ENCODE measurements around the gene DOCK11. TPM values are rescaled to one million over a fixed set of nuclear protein-coding genes. Genes with fewer than 3 reads are reported as not detected.
"Not testable (repeated sequence)": the region's sequence is repeated elsewhere in the genome, so short reads cannot be mapped to it uniquely, and the experiment has no call there.

Gene DOCK11
- total RNA-seq, 4 donors from 2014 or later, result 62.1 to 156 (median 76.3) TPM

GRCh38 chrX:118706681-118707080 lies 211.1 kb downstream of the DOCK11 start:
- DNase-seq (ENCODE audit: low spot score) (no peak), ATAC-seq (ENCODE audit: low FRiP score) (no peak)
- no peak for TF ChIP-seq CTCF (IDR thresholded peaks at IDR 0.05)

- DNase-seq (ENCODE audit: low spot score) (no peak), ATAC-seq (ENCODE audit: low FRiP score) (no peak)
- TF ChIP-seq CTCF (IDR thresholded peaks at IDR 0.05), result no peak
Observed at GRCh38 chrX:118714521-118714920, 218.9 kb downstream of the DOCK11 start.

- ATAC-seq (ENCODE audit: low FRiP score); DNase-seq (ENCODE audit: low spot score): not testable (repeated sequence)
Observed at GRCh38 chrX:118715917-118716316, 220.3 kb downstream of the DOCK11 start.

GRCh38 chrX:118716833-118717232 lies 221.2 kb downstream of the DOCK11 start:
- not testable (repeated sequence) for ATAC-seq (ENCODE audit: low FRiP score); DNase-seq (ENCODE audit: low spot score)

- ATAC-seq (ENCODE audit: low FRiP score) (no peak), DNase-seq (ENCODE audit: low spot score) (no peak)
- no peak for TF ChIP-seq CTCF (IDR thresholded peaks at IDR 0.05)
Observed at GRCh38 chrX:118717678-118718391, 222.2 kb downstream of the DOCK11 start.

- no peak for DNase-seq (ENCODE audit: low spot score)
- ATAC-seq (ENCODE audit: low FRiP score), result no peak
- TF ChIP-seq CTCF (IDR thresholded peaks at IDR 0.05), result no peak
Observed at GRCh38 chrX:118718737-118719136, 223.1 kb downstream of the DOCK11 start.

GRCh38 chrX:118720058-118720707 lies 224.6 kb downstream of the DOCK11 start:
- ATAC-seq (ENCODE audit: low FRiP score) (no peak), DNase-seq (ENCODE audit: low spot score) (no peak)
- no peak for TF ChIP-seq CTCF (IDR thresholded peaks at IDR 0.05)

GRCh38 chrX:118723376-118723775 lies 227.8 kb downstream of the DOCK11 start:
- DNase-seq (ENCODE audit: low spot score) (no peak), ATAC-seq (ENCODE audit: low FRiP score) (no peak)
- no peak for TF ChIP-seq CTCF (IDR thresholded peaks at IDR 0.05)
